Ramos (cell line): Measurements from ENCODE around the gene KAT6B.
"Not testable (repeated sequence)": the region's sequence is repeated elsewhere in the genome, so short reads cannot be mapped to it uniquely, and the experiment has no call there.

Experiments
- in situ Hi-C: fragments of 300-500 bp; cut with MboI; formaldehyde crosslinking; loops from one replicate; pipeline ENCODE4 v1.14.3; 2022; ENCODE audit warnings: low sequenced_read_pairs; ENCODE audit not compliant: unreplicated experiment

Gene KAT6B

GRCh38 chr10:74912682-74913081, 86.3 kb downstream of the KAT6B start:
- in situ Hi-C loops = no loop called here

GRCh38 chr10:74913377-74913979, 87.1 kb downstream of the KAT6B start:
- in situ Hi-C loops = no loop called here

GRCh38 chr10:74916283-74916682, 89.9 kb downstream of the KAT6B start:
- in situ Hi-C loops = no loop called here

- in situ Hi-C loops = no loop called here
Observed at GRCh38 chr10:74917481-74918077, 91.2 kb downstream of the KAT6B start.

- in situ Hi-C loops = no loop called here
Observed at GRCh38 chr10:74919671-74920070, 93.3 kb downstream of the KAT6B start.

GRCh38 chr10:74921070-74921469, 94.7 kb downstream of the KAT6B start:
- in situ Hi-C loops = not testable (repeated sequence)

- in situ Hi-C loops = no loop called here
Observed at GRCh38 chr10:74921744-74922143, 95.3 kb downstream of the KAT6B start.

- in situ Hi-C loops = no loop called here
Observed at GRCh38 chr10:74922921-74923320, 96.5 kb downstream of the KAT6B start.

- in situ Hi-C loops = no loop called here
Observed at GRCh38 chr10:74923556-74923955, 97.2 kb downstream of the KAT6B start.

- in situ Hi-C loops = no loop called here
Observed at GRCh38 chr10:74924251-74924963, 98.0 kb downstream of the KAT6B start.

GRCh38 chr10:74925291-74925690, 98.9 kb downstream of the KAT6B start:
- in situ Hi-C loops = no loop called here

GRCh38 chr10:74925708-74926107, 99.3 kb downstream of the KAT6B start:
- in situ Hi-C loops = no loop called here

- in situ Hi-C loops = no loop called here
Observed at GRCh38 chr10:74926791-74927585, 100.6 kb downstream of the KAT6B start.

GRCh38 chr10:74927701-74928100, 101.3 kb downstream of the KAT6B start:
- in situ Hi-C loops = no loop called here

GRCh38 chr10:74928742-74929191, 102.4 kb downstream of the KAT6B start:
- in situ Hi-C loops = no loop called here

- in situ Hi-C loops = no loop called here
Observed at GRCh38 chr10:74929197-74929596, 102.8 kb downstream of the KAT6B start.

GRCh38 chr10:74930965-74931364, 104.6 kb downstream of the KAT6B start:
- in situ Hi-C loops = no loop called here

GRCh38 chr10:74932648-74933047, 106.2 kb downstream of the KAT6B start:
- in situ Hi-C loops = no loop called here

- in situ Hi-C loops = no loop called here
Observed at GRCh38 chr10:74934100-74934812, 107.9 kb downstream of the KAT6B start.

GRCh38 chr10:74936577-74937265, 110.3 kb downstream of the KAT6B start:
- in situ Hi-C loops = no loop called here
